ENCODE measurements around the gene ANXA2R.

The ANXA2R gene

GRCh38 chr5:43066799-43067741, 27.0 kb upstream of the ANXA2R start:
- TF ChIP-seq, protein P1, sequence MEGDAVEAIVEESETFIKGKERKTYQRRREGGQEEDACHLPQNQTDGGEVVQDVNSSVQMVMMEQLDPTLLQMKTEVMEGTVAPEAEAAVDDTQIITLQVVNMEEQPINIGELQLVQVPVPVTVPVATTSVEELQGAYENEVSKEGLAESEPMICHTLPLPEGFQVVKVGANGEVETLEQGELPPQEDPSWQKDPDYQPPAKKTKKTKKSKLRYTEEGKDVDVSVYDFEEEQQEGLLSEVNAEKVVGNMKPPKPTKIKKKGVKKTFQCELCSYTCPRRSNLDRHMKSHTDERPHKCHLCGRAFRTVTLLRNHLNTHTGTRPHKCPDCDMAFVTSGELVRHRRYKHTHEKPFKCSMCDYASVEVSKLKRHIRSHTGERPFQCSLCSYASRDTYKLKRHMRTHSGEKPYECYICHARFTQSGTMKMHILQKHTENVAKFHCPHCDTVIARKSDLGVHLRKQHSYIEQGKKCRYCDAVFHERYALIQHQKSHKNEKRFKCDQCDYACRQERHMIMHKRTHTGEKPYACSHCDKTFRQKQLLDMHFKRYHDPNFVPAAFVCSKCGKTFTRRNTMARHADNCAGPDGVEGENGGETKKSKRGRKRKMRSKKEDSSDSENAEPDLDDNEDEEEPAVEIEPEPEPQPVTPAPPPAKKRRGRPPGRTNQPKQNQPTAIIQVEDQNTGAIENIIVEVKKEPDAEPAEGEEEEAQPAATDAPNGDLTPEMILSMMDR (IDR thresholded peaks at IDR 0.05), result no peak
- Histone ChIP-seq H3K4me1 (peaks cover 0 to 43% (median 32%) of the 10 kb centered on the region in 4 donors), H3K27me3 (no peaks in the 10 kb centered on the region), H3K4me3 (peak overlapping the region; percentile 87 to 90), H3K36me3 (peaks cover 16 to 21% (median 17%) of the 10 kb centered on the region in 3 donors), H3K9me3 (no peaks in the 10 kb centered on the region), H3K27ac (peak overlapping the region; percentile 99 to 100)
- intact Hi-C loops (cut with DNase I; ENCODE audit: low total_unique reads), result loop anchor here (5.0 to 10.0 kb wide), 2 partner anchors 52 to 55 kb away; partner anchors contain the start of gene ZNF131
- peak; percentile 93 for DNase-seq

GRCh38 chr5:43065948-43066798, 26.1 kb upstream of the ANXA2R start:
- H3K4me1 ChIP-seq, result peaks cover 0 to 47% (median 30%) of the 10 kb centered on the region in 4 donors
- TF ChIP-seq, protein P1 (IDR thresholded peaks at IDR 0.05), result no peak
- H3K27me3 ChIP-seq, result no peaks in the 10 kb centered on the region
- peak overlapping the region; percentile 87 to 90 for H3K4me3 ChIP-seq
- H3K36me3 ChIP-seq, result peaks cover 10 to 12% (median 10%) of the 10 kb centered on the region in 3 donors
- H3K9me3 ChIP-seq, result no peaks in the 10 kb centered on the region
- intact Hi-C loops (cut with DNase I; ENCODE audit: low total_unique reads), result loop anchor here (2.0 to 10.0 kb wide), 3 partner anchors 23 to 56 kb away; partner anchors contain the start of gene ZNF131
- peak; percentile 67 to 83 for DNase-seq
- H3K27ac ChIP-seq, result peak overlapping the region; percentile 99 to 100

DNA sequence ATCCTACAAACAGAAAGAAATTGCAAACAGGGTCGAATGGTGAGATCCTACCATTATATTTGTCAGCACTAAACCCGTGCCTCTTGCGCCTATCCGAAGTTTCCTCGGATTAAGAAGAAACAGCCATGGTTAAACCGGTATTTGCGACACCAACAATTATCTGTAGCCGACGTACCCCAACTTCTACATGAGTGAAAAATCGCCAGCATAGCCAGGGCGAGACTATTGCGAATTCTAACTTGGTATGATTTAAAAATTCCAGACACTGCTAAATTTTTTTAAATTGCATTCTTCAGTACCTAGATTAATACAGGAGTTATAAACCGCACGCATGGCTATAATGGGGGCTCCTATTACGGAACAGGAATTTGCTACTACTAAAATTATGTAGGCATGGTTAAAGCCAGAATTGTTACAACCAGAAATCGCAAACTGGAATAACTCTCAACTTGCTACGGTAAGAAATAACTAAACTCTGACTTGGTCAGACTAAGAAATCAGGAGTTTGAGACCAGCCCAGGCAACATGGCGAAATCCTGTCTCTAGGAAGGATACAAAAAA, 25.3 kb upstream of the ANXA2R start:
- Histone ChIP-seq H3K4me3 (peak overlapping the region; percentile 87 to 90), H3K4me1 (peaks cover 0 to 45% (median 29%) of the 10 kb centered on the region in 4 donors), H3K36me3 (peaks cover 3 to 5% (median 3%) of the 10 kb centered on the region in 3 donors), H3K27me3 (no peaks in the 10 kb centered on the region), H3K27ac (peak overlapping the region; percentile 99 to 100), H3K9me3 (no peaks in the 10 kb centered on the region)
- DNase-seq, result no peak
- intact Hi-C loops (cut with DNase I; ENCODE audit: low total_unique reads), result loop anchor here (2.0 to 10.0 kb wide), 3 partner anchors 23 to 57 kb away; partner anchors contain the start of gene ZNF131
- TF ChIP-seq, protein P1 (IDR thresholded peaks at IDR 0.05), result no peak

DNA sequence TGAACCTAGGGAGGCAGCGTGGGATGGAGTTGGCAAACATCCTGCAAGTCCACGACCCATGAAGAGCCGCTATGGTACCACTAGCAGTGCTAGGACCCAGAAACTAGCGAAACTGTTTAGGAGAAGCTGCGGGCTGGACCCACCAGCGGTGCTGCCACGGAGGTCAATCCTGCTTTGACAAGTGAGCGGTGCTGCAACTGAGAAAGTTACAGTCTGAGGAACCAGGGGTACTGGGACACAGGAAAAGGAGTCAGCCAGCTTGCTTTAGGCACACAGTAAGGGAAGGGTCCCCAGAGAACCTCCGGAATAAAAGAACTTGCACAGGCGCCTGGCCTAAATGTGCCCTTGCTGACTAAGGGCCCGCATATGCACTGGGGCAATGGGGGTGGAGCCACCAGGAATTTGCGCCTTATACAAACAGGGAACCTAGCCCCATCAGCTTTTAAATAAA, 23.6 kb upstream of the ANXA2R start:
- H3K27me3 ChIP-seq, result no peaks in the 10 kb centered on the region
- H3K4me3 ChIP-seq, result peak overlapping the region in 1 of 2 donors; percentile 90
- H3K36me3 ChIP-seq, result no peaks in the 10 kb centered on the region
- no peak for DNase-seq
- peak overlapping the region; percentile 99 to 100 for H3K27ac ChIP-seq
- H3K9me3 ChIP-seq, result no peaks in the 10 kb centered on the region
- peaks cover 0 to 27% (median 18%) of the 10 kb centered on the region in 4 donors for H3K4me1 ChIP-seq
- intact Hi-C loops (cut with DNase I; ENCODE audit: low total_unique reads), result loop anchor here (2.0 to 10.0 kb wide), 2 partner anchors 21 to 49 kb away; no protein-coding TSS in a partner anchor
- TF ChIP-seq, protein P1 (IDR thresholded peaks at IDR 0.05), result no peak
